Large intestine (tissue), 3 donors: ENCODE measurements around the gene OR51B6. TPM values are rescaled to one million over a fixed set of nuclear protein-coding genes. Genes with fewer than 3 reads are reported as not detected.
"Not testable (repeated sequence)": the region's sequence is repeated elsewhere in the genome, so short reads cannot be mapped to it uniquely, and the experiment has no call there.

Source experiments
- DNase-seq, 2 donors: peaks; one replicate each; pipeline versions ENCODE4 v3.0.0 to v3.0.0-alpha.2; 2013
- H3K27ac ChIP-seq: one replicate; pipeline ENCODE4 v1.5.1; 2013; ENCODE audit warnings: low read length
- H3K27me3 ChIP-seq: 2 replicates; pipeline ENCODE4 v1.6.1; 2013; ENCODE audit warnings: low read length; ENCODE audit not compliant: control insufficient read depth, insufficient read depth
- H3K36me3 ChIP-seq: 2 replicates; pipeline ENCODE4 v1.6.1; 2013; ENCODE audit warnings: low read length; ENCODE audit not compliant: control insufficient read depth, insufficient read depth
- H3K4me1 ChIP-seq: one replicate; pipeline ENCODE4 v1.6.1; 2013; ENCODE audit warnings: low read length; ENCODE audit not compliant: control insufficient read depth, insufficient read depth
- H3K4me3 ChIP-seq: one replicate; pipeline ENCODE4 v1.5.1; 2013; ENCODE audit warnings: low read length
- H3K9me3 ChIP-seq: one replicate; pipeline ENCODE4 v1.6.1; 2013; ENCODE audit warnings: mild to moderate bottlenecking, low read depth, low read length, moderate library complexity; ENCODE audit not compliant: control insufficient read depth
- WGBS: methylation state at CpG from one replicate; pipeline ENCODE4 v1.1.5; 2013; ENCODE audit warnings: low lambda C conversion rate; ENCODE audit not compliant: insufficient coverage; 5-methylcytosine and 5-hydroxymethylcytosine counted together
- polyA plus RNA-seq: library from polyadenylated mRNA; unstranded; fragments of 120-200 nt; gene quantifications from one replicate; pipeline ENCODE4 v1.2.1, GENCODE V29; 2013

OR51B6 gene
- polyA plus RNA-seq, 1 donor: not detected

GRCh38 chr11:5336331-5336730, 15.0 kb upstream of the OR51B6 start:
- Histone ChIP-seq H3K27me3 (no peaks in the 10 kb centered on the region), H3K4me3 (no peak overlapping the region), H3K36me3 (no peaks in the 10 kb centered on the region), H3K4me1 (no peaks in the 10 kb centered on the region), H3K27ac (no peak overlapping the region), H3K9me3 (no peaks in the 10 kb centered on the region)
- DNase-seq: no peak

- 86% methylated on average over 1 of the region's 1 CpG for WGBS
- H3K9me3 ChIP-seq, DNase-seq, H3K4me3 ChIP-seq, H3K36me3 ChIP-seq, H3K4me1 ChIP-seq, H3K27ac ChIP-seq, H3K27me3 ChIP-seq: not testable (repeated sequence)
Observed at GRCh38 chr11:5337253-5337652, 14.1 kb upstream of the OR51B6 start.

GRCh38 chr11:5339771-5340322, 11.5 kb upstream of the OR51B6 start:
- no peak for DNase-seq
- no peaks in the 10 kb centered on the region for H3K27me3 ChIP-seq
- no peaks in the 10 kb centered on the region for H3K9me3 ChIP-seq
- no peaks in the 10 kb centered on the region for H3K36me3 ChIP-seq
- H3K4me3 ChIP-seq: no peak overlapping the region
- no CpG with 5 or more reads among the region's 1 CpG for WGBS
- H3K4me1 ChIP-seq: no peaks in the 10 kb centered on the region
- H3K27ac ChIP-seq: no peak overlapping the region

DNA sequence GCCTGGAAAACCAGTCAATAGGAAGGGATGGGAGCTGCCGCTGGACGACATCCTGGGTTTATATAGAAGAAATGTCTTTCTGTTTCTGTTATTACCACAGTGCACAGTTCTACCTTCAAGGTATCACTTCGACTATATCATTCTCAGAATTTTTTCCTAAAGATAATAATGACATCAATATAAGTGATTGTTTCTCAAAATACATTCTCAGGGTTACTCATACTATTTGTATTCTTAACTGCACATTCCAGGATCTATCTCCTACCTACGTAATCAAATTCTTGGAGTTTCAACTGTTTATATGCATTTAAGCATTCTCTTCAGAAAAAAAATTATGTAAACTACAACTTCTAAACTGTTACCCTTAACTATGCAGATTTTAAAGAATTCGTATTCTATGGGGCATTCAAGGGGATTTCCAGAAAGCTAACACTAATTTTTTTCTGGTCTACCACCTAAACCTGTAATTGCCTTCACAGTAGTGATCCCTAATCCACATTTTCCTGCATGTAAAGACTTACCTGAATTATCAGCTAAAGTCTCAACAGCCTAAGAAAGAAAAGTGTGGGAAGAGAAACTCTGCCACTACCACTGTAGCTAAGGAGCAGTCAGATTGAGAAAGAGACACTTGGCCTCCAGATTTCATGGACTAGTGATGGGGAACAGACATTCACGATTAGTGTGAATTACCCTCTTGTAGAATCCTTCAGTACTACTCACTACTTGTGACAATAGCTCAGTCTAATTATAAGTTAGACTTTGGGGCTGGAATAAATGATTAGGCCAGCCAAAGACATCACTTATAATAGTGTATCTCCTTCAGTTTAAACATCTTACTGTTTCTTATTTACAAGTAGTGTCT, 7.6 kb upstream of the OR51B6 start, which contains the start of gene OR51B5:
Gene OR51B5, minus strand, starts transcription at position 51 of the 862 bp plus-strand sequence. Its CDS starts 0 bp downstream, at position 51.
- H3K4me1 ChIP-seq: no peaks in the 10 kb centered on the region
- H3K9me3 ChIP-seq: no peaks in the 10 kb centered on the region
- H3K36me3 ChIP-seq: no peaks in the 10 kb centered on the region
- H3K27me3 ChIP-seq: no peaks in the 10 kb centered on the region
- no peak within 1 kb of the TSS for H3K27ac ChIP-seq
- WGBS: 87% methylated on average over 3 of the region's 6 CpGs
- DNase-seq: no peak
- no peak within 1 kb of the TSS for H3K4me3 ChIP-seq

DNA sequence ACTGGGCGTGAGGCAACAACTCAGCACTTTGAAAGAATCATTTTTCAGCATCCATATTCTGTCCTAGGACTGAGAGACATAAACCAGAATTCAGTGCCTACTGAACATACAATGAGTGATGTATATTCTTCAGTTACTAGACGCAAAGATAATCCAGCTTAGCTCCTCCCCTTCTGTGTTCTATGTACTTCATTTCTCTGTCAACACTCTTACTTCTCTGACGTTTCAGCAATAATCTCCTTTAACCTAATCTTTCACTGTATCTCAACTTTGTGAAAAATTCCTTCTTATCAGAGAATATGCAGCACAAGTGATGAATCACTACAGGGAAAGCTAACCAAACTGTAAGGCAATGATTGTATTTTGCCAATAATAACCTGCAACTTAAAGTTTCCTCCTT, 5.5 kb upstream of the OR51B6 start:
- no peak for DNase-seq
- Histone ChIP-seq H3K4me3 (no peak overlapping the region), H3K9me3 (no peaks in the 10 kb centered on the region), H3K27me3 (no peaks in the 10 kb centered on the region), H3K4me1 (no peaks in the 10 kb centered on the region), H3K36me3 (no peaks in the 10 kb centered on the region), H3K27ac (no peak overlapping the region)
- WGBS: 29% methylated on average over 1 of the region's 3 CpGs

- Histone ChIP-seq H3K27ac (no peak overlapping the region), H3K36me3 (no peaks in the 10 kb centered on the region), H3K9me3 (no peaks in the 10 kb centered on the region), H3K4me1 (no peaks in the 10 kb centered on the region), H3K4me3 (no peak overlapping the region), H3K27me3 (no peaks in the 10 kb centered on the region)
- WGBS: no CpG with 5 or more reads among the region's 3 CpGs
- no peak for DNase-seq
Observed at GRCh38 chr11:5348551-5349194, 2.6 kb upstream of the OR51B6 start.

DNA sequence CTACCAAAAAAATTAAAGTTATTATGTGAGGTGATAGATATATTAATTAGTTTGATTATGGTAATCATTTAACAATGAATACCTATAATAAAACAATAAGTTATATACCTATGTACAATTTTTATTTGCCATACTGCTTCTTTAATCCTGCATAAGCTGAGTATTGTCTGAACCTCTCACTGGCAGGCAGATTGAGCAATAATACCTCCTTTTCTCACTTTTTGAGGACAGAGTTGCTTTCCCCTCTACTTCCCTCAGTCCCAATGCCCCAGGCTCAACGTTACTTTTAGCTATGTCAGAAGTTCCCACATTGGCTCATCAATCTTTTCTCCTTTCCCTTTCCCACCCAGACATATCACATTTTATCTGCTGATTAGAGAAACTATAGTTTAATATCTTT, 1.8 kb upstream of the OR51B6 start:
- Histone ChIP-seq H3K36me3 (no peaks in the 10 kb centered on the region), H3K27ac (no peak overlapping the region), H3K27me3 (no peaks in the 10 kb centered on the region), H3K9me3 (no peaks in the 10 kb centered on the region), H3K4me3 (no peak overlapping the region), H3K4me1 (no peaks in the 10 kb centered on the region)
- no peak for DNase-seq
- WGBS: 80% methylated on average over 1 of the region's 1 CpG

DNA sequence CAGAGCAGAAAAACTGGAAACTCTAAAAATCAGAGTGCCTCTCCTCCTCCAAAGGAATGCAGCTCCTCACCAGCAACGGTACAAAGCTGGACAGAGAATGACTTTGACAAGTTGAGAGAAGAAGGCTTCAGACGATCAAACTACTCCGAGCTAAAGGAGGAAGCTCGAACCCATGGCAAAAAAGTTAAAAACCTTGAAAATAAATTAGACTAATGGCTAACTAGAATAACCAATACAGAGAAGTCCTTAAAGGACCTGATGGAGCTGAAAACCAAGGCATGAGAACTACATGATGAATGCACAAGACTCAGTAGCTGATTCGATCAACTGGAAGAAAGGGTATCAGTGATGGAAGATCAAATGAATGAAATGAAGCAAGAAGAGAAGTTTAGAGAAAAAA, 4.7 kb downstream of the OR51B6 start:
- no CpG with 5 or more reads among the region's 5 CpGs for WGBS
- H3K4me1 ChIP-seq, H3K27ac ChIP-seq: not testable (repeated sequence)

DNA sequence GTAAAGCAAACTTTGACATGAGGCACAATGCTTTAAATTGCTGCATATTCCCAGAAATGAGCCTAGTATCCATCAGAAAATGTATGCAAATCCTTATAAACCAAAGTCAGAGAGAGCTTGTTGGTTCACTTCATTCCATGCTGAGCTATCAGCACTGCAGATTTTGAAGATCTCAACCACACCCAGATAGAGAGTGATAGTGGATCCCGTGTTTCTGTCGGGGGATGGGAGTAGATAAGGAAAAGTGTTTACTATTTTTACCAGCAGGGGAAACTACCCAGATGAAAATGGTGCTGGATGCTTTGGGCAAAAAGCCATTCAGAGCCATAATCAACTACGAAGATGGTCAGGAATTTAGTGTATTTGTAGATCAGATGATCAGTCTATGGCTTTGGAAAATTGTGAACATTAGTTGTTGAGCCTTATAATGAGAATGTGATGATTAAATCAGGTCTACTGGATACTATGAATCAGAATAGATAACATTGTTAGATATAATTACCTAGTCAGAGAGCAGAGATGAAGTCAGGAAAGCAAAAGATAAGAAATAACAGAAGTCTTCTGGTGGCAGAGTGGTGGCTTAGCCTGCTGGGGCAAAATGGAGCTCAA, 10.8 kb downstream of the OR51B6 start:
- H3K27me3 ChIP-seq: no peaks in the 10 kb centered on the region
- H3K4me1 ChIP-seq: no peaks in the 10 kb centered on the region
- no peak for DNase-seq
- no peaks in the 10 kb centered on the region for H3K9me3 ChIP-seq
- H3K4me3 ChIP-seq: no peak overlapping the region
- H3K27ac ChIP-seq: no peak overlapping the region
- no peaks in the 10 kb centered on the region for H3K36me3 ChIP-seq
- WGBS: no CpG with 5 or more reads among the region's 3 CpGs

More for the DNA sequence above, 4.7 kb downstream of the OR51B6 start:
- not testable (repeated sequence) for H3K4me3 ChIP-seq, H3K9me3 ChIP-seq, H3K36me3 ChIP-seq, H3K27me3 ChIP-seq, DNase-seq

DNA sequence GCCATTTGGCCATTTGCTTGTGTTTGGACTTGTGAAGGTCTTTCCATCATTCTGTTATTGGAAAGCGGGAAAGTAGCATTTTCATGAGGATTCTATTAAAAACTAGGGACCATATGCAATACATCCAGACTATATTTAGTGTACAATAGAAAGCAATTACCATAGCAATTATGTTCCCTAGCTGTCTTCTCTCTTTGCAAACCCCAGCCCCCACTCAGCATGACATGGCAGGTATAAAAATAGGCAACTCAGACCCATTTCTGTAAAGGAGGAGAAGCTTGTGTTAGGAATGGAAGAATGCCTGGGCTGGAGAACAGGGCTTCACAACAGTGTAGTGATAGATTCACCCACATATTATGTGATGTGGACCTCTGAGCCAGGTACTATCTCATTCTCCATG, 12.4 kb downstream of the OR51B6 start:
- DNase-seq: no peak
- no peaks in the 10 kb centered on the region for H3K9me3 ChIP-seq
- no peaks in the 10 kb centered on the region for H3K4me1 ChIP-seq
- H3K27me3 ChIP-seq: no peaks in the 10 kb centered on the region
- no peaks in the 10 kb centered on the region for H3K36me3 ChIP-seq
- H3K4me3 ChIP-seq: no peak overlapping the region
- H3K27ac ChIP-seq: no peak overlapping the region
- WGBS: no CpG with 5 or more reads among the region's 1 CpG
